NCI-H2029 (cell line): ENCODE data around the gene IGF2BP2.
A peak's percentile ranks its signal among the peaks of the same experiment; 100 is the strongest.
"Not testable (repeated sequence)": the region's sequence is repeated elsewhere in the genome, so short reads cannot be mapped to it uniquely, and the experiment has no call there.

Source experiments
- DNase-seq: peaks from one replicate; lab custom pipeline; 2025; lab: John Stamatoyannopoulos, UW

The IGF2BP2 gene

DNA sequence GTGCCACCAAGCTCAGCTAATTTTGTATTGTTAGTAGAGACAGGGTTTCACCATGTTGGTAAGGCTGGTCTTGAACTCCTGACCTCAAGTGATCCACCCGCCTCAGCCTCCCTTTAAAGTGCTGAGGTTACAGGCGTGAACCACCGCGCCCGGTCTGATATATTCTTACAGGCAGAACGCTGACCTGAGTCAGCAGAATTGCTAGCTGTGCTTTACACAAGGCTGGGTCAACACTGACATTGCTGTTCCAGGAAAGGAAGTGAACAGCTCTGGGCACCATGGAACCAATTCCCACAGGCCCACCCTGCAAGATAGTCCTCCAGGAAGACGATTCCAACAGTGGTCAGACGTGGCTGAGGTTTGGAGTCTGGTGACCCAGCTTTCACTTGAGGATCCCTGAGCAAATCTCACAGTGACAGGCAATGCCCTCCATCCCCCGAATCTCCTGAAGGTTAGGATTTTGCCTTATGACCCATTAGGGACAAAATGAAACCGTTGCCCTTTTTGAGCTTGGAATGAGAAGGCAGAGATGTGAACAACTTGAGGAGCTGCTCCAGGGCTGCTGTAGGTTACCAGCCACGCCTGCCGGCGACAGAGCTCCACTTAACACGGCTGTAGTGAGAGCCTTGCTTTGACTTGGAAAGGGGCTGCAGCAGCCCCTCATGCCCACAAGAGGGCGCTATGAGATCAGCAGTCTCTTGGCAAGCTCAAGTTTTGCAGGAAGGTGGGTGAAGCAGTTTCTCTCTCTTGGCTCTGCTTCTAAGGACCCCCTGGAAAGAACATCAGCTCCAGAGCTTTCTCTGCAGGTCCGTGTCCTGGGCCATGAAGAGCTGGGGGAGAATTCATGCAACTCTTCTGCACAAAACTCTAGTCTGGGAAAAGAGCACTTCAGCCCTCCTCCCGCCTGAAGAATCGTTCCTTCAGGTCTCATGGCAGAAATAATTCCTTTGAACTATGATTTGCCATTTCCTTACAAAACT, 164.6 kb downstream of the IGF2BP2 start:
- peak; percentile 64 for DNase-seq

DNA sequence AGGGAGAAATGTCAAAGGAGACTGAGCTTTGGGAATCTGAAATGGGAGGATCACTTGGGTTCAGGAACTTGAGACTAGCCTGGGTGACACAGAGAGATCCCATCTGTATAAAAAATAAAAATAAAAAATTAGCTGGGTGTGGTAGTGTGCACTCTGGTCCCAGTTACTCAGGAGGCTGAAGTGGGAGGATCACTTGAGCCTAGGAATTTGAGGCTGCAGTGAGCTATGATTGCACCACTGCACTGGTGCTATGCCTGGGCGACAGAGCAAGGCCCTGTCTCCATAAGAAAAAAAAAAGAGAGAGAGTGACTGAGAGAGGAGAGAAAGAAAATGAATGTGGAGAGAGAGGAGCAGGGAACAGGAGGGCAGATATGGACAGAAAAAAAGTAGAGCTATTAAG, 165.9 kb downstream of the IGF2BP2 start:
- no peak for DNase-seq

DNA sequence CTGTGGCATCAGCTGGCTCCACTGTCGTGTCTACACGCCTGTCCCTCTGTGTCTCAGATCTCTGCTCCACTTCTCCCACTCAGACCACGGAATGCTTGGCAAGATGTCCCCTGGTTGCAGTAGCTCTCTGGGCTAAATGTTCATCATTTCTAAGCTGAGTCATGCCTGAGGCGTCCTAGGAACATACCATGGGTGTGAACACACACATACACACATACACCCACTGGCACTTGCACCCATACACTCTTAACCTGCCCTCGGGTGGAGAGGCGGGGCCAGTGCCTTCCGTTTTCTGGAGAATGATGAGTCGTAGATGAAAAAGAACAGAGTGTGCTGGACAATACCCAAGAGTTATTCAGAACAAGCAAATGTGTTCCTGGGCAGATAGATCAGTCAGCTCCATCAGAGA, 166.3 kb downstream of the IGF2BP2 start:
- no peak for DNase-seq

DNA sequence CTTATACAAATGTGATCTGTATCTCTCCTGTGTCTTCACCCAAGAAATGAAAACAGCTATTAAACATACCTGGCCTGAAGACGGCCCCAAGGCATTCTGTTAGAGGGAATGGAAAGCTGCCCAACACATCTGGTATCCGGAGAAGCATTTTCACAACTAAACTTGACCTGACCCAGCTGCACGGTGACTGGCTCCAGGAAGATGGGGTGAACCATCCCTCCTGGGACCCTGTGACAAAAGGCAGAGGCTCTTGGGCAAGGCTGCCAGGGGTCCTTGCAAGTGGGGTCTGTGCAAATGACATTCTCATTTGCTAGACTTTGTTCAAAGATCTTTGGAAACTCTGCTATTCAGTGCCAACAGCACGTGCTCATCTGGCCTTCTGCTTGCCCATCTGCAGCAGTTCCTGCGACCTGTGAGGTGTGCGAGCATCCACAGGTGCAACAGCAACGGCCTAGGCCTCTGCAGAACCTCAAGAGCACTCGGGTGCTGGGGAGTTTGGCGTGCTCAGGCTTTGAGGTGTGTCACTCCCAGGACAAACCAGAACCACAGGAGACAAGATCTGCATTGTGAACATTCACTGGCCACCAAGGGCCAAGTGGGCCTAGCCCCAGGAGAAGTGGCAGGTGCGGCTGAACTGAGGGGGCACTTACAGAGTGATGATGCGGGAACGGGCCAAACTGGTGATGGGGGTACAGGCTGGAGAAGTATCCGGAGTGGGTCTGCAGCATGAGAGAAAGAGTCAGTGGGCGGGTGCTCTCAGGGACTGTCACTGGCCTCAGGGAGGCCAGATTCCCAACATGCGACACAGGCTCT, 166.9 kb downstream of the IGF2BP2 start:
- no peak for DNase-seq

DNA sequence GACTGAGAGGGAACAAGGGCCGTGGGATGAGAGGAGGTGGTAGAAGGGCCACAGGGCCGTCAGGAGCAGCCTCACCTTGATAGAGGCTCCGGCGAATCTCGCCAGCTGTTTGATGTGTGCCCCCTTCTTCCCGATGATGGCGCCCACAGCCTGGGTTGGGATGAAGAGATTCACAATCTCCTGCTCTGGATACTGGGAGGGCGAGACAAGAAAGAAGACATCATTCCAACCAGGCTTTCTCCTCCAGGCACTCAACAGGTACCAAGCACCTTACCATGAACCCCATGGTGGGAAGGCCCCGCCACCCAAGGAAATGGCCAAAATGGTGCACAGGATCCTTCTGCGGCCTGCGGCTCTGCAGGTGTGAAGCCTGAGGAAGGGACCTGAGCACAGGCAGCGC, 167.6 kb downstream of the IGF2BP2 start:
- DNase-seq, result no peak

DNA sequence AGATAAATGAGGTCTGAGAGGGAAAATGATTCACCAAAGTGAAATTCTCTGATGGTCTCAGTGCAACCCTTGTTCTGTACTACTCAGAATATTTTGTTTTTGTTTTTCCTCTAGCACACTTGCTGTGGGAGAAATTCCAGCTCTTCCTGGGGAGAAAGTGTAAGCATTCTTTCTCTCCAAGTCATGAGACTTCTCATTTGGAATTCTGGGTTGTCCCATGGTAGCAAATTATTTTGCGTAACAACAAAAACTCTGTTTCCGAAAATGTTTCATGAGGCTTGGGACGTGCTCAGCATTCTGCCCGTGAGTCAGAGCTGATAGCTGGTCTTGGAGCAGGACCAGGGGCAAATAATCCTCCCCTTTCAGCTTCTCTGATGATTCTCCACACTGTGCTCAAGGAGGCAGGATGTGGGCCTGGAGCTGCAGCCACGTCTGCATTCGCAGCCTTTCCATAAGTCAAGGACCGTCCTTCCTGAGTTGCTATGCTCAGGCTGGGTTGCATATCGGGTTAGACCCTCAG, 168.5 kb downstream of the IGF2BP2 start:
- no peak for DNase-seq

DNA sequence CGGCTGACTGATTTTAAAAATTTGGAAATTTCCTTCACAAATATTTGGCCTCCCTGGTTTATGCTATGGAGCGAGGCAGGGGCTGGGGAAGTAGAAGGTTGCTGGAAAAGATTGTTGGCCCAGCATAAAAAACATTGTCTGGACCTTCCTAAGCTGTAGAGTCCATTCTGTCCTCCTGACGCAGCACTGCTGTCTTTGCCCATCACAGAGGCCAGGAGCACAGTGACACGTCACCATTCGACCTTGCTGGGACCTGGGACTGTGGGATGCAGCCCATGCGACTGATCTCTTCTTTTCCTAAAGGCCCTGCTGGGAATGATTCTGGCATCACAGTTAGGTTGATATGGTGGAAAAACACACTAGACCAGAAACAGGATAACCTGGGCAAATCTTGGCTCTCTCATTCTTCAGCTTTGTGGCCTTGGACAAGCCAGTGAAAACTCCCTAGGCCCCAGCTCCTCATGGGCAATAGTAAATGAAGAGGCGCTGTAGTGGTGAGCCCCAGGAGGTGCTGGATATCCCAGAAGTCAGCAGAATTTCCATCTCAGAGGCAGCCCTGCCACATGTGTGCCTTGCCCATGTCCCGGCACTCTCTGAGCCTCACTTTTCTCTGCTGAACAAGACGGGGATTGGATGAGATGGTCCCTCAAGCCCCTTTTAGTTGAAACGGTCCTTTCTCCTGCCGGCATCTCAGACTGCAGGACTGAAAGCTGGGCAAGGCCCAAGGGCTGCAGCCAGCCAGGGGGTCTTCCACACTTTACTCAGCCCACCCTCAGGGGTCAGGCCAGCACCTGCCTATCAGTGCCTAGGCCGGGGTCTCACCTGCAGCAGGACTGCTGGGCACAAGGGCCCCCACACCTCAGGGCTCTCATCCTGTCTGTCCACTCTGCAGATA, 169.2 kb downstream of the IGF2BP2 start:
- DNase-seq, result no peak

DNA sequence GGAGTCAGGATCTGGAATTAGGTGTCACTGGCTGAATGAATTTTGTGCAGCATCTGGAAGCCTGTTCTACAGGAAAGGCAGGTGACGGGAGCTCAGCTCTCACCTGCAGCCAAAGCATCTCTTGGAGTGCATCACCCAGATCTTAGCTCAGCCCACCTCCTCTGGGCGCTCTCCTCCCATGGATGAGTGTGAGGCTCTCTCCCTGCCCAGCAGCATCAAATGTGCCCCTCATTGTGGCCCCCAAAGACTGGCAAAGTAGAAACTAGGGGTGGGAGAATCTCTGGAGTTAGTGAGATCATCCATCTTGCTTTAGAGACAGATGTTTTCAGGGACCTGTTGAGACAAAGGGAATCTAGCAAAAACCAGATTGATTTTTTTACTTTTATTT, 170.1 kb downstream of the IGF2BP2 start:
- DNase-seq, result no peak

DNA sequence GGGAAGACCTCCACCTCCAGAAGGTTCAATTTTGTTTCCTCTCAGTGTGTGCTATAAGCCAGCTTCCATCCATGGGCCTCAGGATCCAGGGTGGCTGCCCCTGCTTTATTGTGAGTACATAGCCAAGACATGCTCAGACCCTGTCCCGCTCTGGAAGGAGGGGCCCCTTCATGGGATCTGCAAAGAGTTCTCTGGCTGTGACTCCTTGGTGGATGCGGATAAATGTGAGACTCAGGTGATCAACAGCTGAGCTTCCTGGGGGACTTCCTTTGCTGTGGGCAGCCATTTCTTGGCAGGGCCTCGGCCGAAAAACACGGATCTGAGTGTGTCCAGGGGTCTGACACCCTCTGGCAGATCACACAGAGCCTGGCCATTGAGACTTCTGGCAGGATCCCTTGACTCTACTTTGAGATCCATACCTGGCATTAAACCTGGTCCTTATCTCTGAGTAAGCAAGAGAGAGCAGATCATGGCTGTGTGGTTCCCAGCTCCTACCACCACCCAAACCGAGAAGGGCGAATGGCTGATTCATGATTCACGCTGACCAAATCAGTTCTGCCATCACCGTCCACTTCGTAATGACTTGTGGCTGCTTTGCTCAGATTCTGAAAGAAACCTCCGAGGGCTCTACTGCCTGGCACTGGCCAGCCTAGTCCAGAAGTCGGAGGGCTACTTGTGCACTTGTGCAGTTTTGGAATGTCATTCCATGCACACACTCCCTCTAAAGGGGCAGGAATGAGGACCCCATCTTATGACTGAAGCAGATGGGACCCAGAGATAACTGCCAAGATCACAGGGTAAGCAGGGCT, 170.7 kb downstream of the IGF2BP2 start:
- no peak for DNase-seq

DNA sequence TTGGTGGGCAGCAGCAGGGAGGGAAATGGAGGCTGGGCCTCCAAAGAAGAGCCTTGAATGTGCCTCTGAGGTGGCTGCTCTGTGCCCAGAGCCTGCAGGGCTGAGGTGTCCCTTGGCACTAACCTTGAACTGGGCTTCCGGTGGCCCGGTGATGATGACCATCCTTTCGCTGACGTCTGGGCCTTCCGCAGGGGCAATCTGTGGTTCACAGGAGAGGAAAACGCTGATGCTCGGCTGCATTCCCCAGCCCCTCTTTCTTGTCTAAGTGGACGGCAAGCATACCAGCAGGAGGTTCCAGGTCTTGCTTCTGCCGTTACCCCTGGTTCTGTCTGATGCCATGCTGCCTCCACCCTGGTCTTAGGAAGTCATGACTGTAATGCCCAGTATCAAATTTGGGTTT, 172.9 kb downstream of the IGF2BP2 start:
- DNase-seq, result no peak

DNA sequence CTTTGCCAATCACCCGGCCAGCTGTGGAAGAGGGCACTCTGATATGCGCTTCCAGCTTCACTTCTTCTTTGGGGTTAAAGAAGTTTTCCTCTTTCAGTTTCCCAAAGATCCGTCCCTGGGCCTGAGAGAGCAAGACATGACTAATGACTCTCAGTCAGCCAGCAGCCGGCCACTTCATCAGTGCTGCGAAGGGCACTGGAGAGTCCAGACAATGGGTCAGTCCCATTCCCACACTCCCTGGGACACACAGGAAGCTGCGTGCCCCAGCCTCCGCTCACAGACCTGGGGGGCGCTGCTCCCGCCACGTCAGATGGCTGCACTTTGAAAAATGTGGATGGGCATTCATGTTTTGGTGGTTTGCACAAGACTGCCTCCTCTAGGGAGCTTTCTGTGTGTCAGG, 175.4 kb downstream of the IGF2BP2 start:
- no peak for DNase-seq

DNA sequence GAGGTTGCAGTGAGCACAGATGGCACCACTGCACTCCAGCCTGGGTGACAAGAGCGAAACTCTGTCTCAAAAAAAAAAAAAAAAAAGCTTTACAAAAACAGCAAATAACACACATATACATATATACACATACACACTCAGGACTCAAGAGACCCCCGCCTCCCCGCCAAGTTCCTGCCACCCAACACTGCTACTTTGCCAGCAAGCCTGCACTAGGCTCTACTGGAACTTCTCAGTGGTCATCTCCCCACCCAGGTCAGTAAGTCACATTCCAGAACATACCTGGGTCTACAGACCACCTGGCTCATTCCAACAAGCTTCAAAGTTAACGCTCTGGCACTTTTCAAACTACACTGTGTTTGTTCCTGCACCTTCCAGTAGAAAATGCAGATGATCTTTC, 176.4 kb downstream of the IGF2BP2 start:
- DNase-seq, result no peak

DNA sequence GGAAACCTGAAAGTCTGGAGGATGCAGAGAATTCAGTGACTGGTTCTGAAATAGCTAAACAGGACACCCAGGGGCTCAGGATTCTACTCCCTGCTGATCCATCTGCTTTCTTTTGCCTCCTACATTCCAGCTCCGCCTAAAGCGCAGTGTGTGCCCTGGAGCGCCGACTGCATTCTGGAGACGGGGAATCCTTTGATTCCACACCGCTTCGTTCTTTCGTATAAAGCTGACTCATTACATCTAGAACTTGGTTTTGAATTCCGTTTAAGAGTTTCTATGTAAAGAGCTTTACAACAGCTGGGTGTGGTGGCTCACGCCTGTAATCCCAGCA, 177.0 kb downstream of the IGF2BP2 start:
- no peak for DNase-seq

DNA sequence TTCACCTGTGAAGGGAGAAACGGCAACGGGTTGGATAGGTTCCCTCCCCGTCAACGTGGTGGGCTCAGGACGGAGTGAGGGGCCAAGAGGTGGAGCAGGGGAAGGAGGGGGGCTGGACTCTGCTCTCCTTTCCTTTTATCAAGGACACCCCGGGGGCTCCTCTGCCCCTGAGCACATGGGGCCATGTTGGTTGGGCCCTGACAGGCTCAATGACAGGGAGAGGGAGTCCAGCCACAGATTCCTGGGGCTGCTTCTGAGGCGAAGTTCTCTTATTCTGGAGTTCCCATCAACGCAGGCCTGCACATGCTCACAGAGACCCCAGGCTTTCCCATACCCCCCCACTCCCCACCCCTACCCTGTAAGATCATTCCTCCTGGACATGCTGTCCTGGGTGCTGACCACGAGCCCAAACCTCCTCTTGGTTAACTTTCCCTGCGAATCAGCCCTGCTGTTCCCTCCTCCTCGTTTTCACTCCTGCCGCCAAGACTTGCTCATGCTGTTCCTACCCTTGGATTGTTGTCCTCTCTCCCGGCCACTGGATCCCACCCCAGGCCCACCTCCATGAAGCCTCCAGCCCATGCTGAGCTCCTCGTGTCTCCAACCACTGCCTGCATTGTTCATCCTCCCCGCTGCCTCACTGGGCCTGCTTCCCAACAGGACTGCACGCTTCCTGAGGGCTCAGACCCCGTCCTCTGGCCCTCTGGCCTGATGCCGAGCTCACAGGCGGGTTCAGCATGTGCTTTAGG, 177.5 kb downstream of the IGF2BP2 start:
- DNase-seq, result no peak

DNA sequence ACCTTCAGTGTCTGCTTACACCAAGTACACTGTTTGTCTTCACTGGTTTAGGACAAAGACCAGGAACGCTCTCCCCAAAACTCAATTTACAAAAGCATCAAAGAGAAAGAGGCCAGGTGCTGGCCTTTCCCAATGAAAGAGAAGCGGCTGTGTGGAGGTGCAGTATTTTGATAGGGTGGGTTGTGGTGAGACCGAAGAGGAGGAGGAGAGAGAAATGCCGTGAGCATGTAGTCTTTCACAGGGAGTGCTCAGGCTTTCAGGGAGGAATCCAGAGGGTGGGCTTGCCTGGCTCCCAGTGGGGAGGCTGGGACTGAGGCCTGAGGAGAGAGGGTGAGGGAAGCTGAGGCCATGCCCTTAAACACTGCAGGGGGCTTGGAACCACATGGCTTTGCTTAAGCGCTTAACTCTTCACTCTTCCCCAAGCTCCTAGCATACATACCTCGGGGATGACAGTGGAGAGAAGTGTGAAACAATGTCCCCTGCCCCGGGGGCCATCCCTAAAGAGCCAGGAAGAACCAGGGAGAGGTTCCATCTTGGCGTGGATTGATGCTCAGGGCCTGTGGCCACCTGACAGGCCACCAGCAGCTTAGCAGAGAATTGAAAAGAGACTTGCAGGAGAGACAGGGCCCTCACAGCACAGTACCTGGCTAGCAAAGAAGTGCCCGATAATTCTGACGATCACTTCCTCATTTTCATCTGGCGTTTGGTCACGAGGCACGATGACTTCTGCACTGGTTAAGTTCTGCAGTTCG, 178.3 kb downstream of the IGF2BP2 start:
- no peak for DNase-seq

DNA sequence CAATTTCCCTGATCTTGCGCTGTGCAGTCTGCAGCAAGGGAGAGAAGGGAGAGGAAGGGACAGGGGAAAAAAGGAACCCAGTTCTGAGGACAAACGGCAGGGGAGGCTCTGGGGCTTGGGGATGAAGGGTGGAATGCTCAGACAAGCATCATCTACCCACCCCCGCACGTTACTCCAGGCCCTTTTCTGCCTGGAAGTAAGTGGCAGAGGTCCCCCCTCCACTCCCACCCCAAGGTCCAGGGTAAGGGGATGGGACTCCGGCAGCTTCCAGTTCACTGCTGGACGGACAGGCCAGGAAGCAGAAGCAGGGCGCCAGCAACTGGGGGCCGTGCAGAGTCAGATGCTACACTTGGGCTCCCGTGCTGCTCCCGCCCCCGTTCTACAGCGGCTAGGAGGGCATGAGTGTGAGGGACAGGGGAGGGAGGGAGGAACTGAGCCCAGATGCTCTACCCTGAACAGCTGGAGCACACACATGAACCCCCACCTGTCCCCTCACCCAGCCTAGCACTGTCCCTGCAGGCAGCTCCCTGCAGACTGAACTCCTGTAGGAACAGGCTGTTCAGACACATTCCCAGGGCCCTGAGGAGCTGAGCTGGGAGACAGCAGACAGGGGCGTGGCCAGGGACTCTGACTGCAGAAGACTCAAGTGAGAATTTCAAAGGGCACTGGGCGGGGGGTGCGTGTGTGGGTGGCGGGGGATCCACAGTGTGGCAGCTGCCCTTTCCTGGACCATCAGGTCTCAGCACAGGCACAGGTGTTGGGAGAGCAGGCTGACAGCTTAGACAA, 179.1 kb downstream of the IGF2BP2 start:
- DNase-seq, result no peak

DNA sequence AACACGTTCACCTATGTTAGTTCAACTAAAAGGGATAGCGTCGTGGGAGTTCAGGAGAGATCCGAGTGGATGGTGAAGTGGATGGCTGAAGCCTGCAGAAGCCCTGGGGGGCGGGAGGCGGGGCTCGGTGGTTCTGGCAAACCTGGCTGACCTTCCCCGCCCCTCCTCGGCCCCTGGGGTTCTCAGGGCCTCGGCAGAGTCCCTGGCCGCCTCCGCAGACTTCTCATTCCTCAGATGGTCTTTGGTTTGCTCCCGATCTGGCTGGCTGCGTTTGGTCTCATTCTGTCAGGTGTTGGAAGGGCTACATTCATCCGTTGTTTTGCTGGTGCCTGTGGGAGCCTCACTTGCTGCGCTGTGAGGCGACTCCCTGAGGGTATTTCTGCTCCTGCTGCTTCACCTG, 179.7 kb downstream of the IGF2BP2 start:
- not testable (repeated sequence) for DNase-seq

DNA sequence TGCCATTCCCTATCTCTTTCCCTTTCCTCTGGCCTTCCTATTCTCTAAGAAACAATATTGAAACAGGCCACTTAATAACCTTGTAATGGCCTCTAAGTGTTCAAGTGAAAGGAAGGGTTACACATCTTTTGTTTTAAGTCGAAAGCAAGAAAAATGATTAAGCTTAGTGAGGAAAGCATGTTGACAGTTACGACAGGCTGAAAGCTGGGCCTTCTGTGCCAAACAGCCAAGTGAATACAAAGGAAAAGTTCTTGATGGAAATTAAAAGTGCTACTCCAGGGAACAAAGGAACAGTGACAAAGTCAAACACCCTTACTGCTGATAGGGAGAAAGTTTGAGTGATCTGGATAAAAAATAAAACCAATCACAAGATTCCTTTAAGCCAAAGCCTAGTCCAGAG, 184.5 kb downstream of the IGF2BP2 start:
- DNase-seq, result no peak
